Keratinocyte (primary cell): Measurements from ENCODE around the gene COX4I2. TPM values are rescaled to one million over a fixed set of nuclear protein-coding genes. Genes with fewer than 3 reads are reported as not detected.

Source experiments
- DNase-seq: peaks from one replicate; pipeline ENCODE4 v3.0.0-alpha.2; 2011; ENCODE audit warnings: low read depth, missing footprints, low spot score
- FAIRE-seq: peaks from 2 replicates; lab custom pipeline; 2011; peaks lifted over from hg19 to GRCh38; lab: Jason Lieb, UNC
- H2AFZ ChIP-seq: 2 replicates; pipeline ENCODE4 v1.6.0; 2012; ENCODE audit warnings: low read length, control low read depth, inconsistent platforms; ENCODE audit not compliant: control insufficient read depth
- H3K27ac ChIP-seq: 2 replicates; pipeline ENCODE4 v1.5.1; 2011; ENCODE audit warnings: low read length; ENCODE audit not compliant: control insufficient read depth, insufficient read depth
- H3K27me3 ChIP-seq: 3 replicates; pipeline ENCODE4 v1.6.0; 2011; ENCODE audit warnings: low read length; ENCODE audit not compliant: control insufficient read depth, insufficient read depth; ENCODE audit errors: extremely low read depth
- H3K36me3 ChIP-seq, 2 experiments: 2 replicates in 1 of 2; 3 replicates in 1 of 2; pipeline ENCODE4 v1.5.1; 2011; ENCODE audit warnings: low read length in 2 of 2, mild to moderate bottlenecking in 1 of 2; ENCODE audit not compliant: control insufficient read depth in 2 of 2, insufficient read depth in 2 of 2; ENCODE audit errors: extremely low read depth in 1 of 2
- H3K4me1 ChIP-seq: 3 replicates; pipeline ENCODE4 v1.5.1; 2011; ENCODE audit warnings: low read length; ENCODE audit not compliant: control insufficient read depth, insufficient read depth; ENCODE audit errors: extremely low read depth
- H3K4me2 ChIP-seq: 3 replicates; pipeline ENCODE4 v1.6.0; 2011; ENCODE audit warnings: low read depth, low read length; ENCODE audit not compliant: control insufficient read depth, insufficient read depth; ENCODE audit errors: extremely low read depth
- H3K4me3 ChIP-seq, 3 experiments: fragments of 200-600 bp in 1 of 3; sonication (generic) in 1 of 3; 2 replicates in 2 of 3; 3 replicates in 1 of 3; pipeline ENCODE4 v1.5.1; 2011 to 2016; ENCODE audit warnings: low read length in 3 of 3, mild to moderate bottlenecking in 3 of 3, control low read depth in 2 of 3, inconsistent platforms in 1 of 3, low read depth in 1 of 3, mixed read lengths in 1 of 3, mixed run types in 1 of 3, moderate library complexity in 1 of 3; ENCODE audit not compliant: control insufficient read depth in 2 of 3, insufficient read depth in 2 of 3; ENCODE audit errors: extremely low read depth in 1 of 3
- H3K79me2 ChIP-seq: 2 replicates; pipeline ENCODE4 v1.6.0; 2012; ENCODE audit warnings: low read length; ENCODE audit not compliant: control insufficient read depth, insufficient read depth
- H3K9ac ChIP-seq: 3 replicates; pipeline ENCODE4 v1.6.0; 2011; ENCODE audit warnings: low read length; ENCODE audit not compliant: control insufficient read depth, insufficient read depth; ENCODE audit errors: extremely low read depth
- H3K9me1 ChIP-seq: 3 replicates; pipeline ENCODE4 v1.6.0; 2011; ENCODE audit warnings: low read length; ENCODE audit not compliant: control insufficient read depth, insufficient read depth; ENCODE audit errors: extremely low read depth
- H3K9me3 ChIP-seq: 2 replicates; pipeline ENCODE4 v1.5.1; 2012; ENCODE audit warnings: low read depth, low read length; ENCODE audit not compliant: control insufficient read depth
- H4K20me1 ChIP-seq: 3 replicates; pipeline ENCODE4 v1.6.0; 2011; ENCODE audit warnings: low read length; ENCODE audit not compliant: control insufficient read depth, insufficient read depth; ENCODE audit errors: extremely low read depth
- EZH2 ChIP-seq: IDR thresholded peaks from one replicate; pipeline ENCODE4 v1.6.1; 2012; ENCODE audit warnings: inconsistent platforms, mild to moderate bottlenecking, low read length, moderate library complexity
- dilution Hi-C: fragments of 300-500 bp; cut with MboI; formaldehyde crosslinking; loops from one replicate; pipeline ENCODE4 v1.7.0; 2020; ENCODE audit warnings: low sequenced_read_pairs; ENCODE audit not compliant: extremely low pct_ligation_motif_present
- polyA plus RNA-seq, 5 experiments: library from polyadenylated mRNA; depleted of rRNA in 3 of 5; stranded (reverse) in 3 of 5; stranded (forward) in 1 of 5; unstranded in 1 of 5; fragments of >200 nt; gene quantifications; 1 replicate in 1 of 5; 2 replicates in 3 of 5; 3 replicates in 1 of 5; pipeline versions ENCODE4 v1.2.1 to v1.2.3, GENCODE V29; 2011 to 2012; ENCODE audit warnings: missing spikeins in 2 of 5, low read depth in 1 of 5, low replicate concordance in 1 of 5
- TF ChIP-seq, protein P1 (sequence below), 3 experiments: IDR thresholded peaks in 1 of 3; conservative IDR thresholded peaks in 1 of 3; optimal IDR thresholded peaks in 1 of 3; 2 replicates in 2 of 3; 3 replicates in 1 of 3; pipeline versions ENCODE3 to v1.5.1; 2011; ENCODE audit warnings: low read length in 3 of 3, mild to moderate bottlenecking in 3 of 3, moderate library complexity in 2 of 3, control low read depth in 1 of 3, inconsistent platforms in 1 of 3; ENCODE audit not compliant: insufficient read depth in 2 of 3; ENCODE audit errors: extremely low read depth in 1 of 3

The COX4I2 gene
- polyA plus RNA-seq, 1 donor (not counting 4 experiments of a cell fraction or from before 2014, with no cell fraction given): not detected

DNA sequence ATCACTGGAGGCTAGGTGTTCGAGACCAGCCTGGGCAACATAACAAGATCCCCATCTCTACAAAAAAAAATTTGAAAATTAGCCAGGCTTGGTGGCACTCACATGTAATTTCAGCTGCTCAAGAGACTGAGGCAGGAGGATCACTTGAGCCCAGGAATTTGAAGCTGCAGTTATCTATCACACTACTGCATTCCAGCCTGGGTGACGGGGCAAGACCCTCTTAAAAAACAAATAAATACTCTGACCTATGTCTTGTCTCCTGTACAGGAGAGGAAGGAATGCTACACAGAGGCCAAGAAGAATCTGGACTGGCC lies 25.8 kb downstream of the COX4I2 start:
- DNase-seq: no peak
- H3K4me2 ChIP-seq: no peak overlapping the region

DNA sequence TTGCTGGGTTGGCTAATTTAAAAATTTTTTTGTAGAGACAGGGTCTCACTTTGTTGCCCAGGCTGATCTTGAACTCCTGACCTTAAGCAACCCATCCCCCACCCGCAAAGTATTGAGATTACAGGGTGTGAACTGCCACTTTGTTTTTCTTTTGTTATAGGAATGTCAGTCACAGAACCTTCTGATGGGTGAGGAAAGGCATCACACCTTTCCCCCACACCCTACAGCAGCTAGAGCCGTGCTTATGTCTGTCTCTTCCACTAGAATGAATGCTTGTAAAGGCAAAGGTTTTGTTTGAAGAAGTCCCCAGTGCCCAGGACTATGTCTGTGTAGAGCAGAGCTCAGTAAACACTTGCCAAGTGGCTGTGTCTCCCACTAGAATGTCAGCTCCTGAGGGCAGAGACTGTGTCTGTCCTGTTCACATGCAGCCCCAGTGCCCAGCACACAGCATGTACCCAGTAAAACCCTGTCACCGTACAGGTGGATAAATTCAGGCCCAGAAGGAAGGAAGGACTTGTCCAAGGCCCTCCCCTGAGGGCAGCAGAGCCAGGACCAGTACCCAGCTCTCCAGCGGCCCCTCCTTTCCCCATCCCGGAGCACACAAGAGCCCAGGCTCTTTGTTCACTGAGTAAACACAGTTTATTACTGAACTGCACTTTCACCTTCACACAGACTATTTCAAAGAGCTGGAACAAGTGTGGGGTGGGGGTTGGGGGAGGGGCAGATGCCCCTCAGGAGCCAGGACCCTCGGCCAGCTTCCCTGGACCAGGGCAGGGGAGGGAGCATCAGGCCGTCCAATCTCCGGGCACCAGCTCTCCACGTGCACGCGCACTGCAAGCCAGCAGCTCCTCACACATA lies 26.4 kb downstream of the COX4I2 start:
- Histone ChIP-seq H3K4me2 (no peak overlapping the region), H3K79me2 (peaks cover 24% of the 10 kb centered on the region), H3K9me1 (no peaks in the 10 kb centered on the region), H3K9ac (no peak overlapping the region), H3K27ac (no peak overlapping the region), H3K27me3 (no peaks in the 10 kb centered on the region), H3K4me1 (peaks cover 11% of the 10 kb centered on the region), H3K9me3 (no peaks in the 10 kb centered on the region), H3K36me3 (peaks cover 28 to 32% of the 10 kb centered on the region in 2 experiments), H4K20me1 (no peaks in the 10 kb centered on the region), H3K4me3 (no peak overlapping the region), H2AFZ (no peak overlapping the region)
- FAIRE-seq (no peak), DNase-seq (no peak)
- TF ChIP-seq, protein P1, sequence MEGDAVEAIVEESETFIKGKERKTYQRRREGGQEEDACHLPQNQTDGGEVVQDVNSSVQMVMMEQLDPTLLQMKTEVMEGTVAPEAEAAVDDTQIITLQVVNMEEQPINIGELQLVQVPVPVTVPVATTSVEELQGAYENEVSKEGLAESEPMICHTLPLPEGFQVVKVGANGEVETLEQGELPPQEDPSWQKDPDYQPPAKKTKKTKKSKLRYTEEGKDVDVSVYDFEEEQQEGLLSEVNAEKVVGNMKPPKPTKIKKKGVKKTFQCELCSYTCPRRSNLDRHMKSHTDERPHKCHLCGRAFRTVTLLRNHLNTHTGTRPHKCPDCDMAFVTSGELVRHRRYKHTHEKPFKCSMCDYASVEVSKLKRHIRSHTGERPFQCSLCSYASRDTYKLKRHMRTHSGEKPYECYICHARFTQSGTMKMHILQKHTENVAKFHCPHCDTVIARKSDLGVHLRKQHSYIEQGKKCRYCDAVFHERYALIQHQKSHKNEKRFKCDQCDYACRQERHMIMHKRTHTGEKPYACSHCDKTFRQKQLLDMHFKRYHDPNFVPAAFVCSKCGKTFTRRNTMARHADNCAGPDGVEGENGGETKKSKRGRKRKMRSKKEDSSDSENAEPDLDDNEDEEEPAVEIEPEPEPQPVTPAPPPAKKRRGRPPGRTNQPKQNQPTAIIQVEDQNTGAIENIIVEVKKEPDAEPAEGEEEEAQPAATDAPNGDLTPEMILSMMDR (optimal IDR thresholded peaks at IDR 0.05 in 1 of 3, IDR thresholded peaks at IDR 0.05 in 1 of 3, conservative IDR thresholded peaks at IDR 0.05 in 1 of 3; ENCODE audit: extremely low read depth in 1 of 3, insufficient read depth in 2 of 3, low read length in 3 of 3): no peak
- dilution Hi-C loops: no loop called here

More for the DNA sequence above, 25.8 kb downstream of the COX4I2 start:
- Histone ChIP-seq H3K9ac (no peak overlapping the region), H3K9me3 (no peaks in the 10 kb centered on the region), H3K9me1 (no peaks in the 10 kb centered on the region), H4K20me1 (no peaks in the 10 kb centered on the region), H3K4me1 (peaks cover 11% of the 10 kb centered on the region), H3K79me2 (peaks cover 22% of the 10 kb centered on the region), H3K27me3 (no peaks in the 10 kb centered on the region), H3K27ac (no peak overlapping the region), H2AFZ (no peak overlapping the region), H3K4me3 (no peak overlapping the region), H3K36me3 (peaks cover 28 to 32% of the 10 kb centered on the region in 2 experiments)
- dilution Hi-C loops: no loop called here
- FAIRE-seq: no peak
- TF ChIP-seq EZH2: no peak
- TF ChIP-seq, protein P1 (optimal IDR thresholded peaks at IDR 0.05 in 1 of 3, IDR thresholded peaks at IDR 0.05 in 1 of 3, conservative IDR thresholded peaks at IDR 0.05 in 1 of 3; ENCODE audit: extremely low read depth in 1 of 3, insufficient read depth in 2 of 3, low read length in 3 of 3): no peak
